ENCODE results near the gene IPO5.
"Not testable (repeated sequence)": the region's sequence is repeated elsewhere in the genome, so short reads cannot be mapped to it uniquely, and the experiment has no call there.

The IPO5 gene

DNA sequence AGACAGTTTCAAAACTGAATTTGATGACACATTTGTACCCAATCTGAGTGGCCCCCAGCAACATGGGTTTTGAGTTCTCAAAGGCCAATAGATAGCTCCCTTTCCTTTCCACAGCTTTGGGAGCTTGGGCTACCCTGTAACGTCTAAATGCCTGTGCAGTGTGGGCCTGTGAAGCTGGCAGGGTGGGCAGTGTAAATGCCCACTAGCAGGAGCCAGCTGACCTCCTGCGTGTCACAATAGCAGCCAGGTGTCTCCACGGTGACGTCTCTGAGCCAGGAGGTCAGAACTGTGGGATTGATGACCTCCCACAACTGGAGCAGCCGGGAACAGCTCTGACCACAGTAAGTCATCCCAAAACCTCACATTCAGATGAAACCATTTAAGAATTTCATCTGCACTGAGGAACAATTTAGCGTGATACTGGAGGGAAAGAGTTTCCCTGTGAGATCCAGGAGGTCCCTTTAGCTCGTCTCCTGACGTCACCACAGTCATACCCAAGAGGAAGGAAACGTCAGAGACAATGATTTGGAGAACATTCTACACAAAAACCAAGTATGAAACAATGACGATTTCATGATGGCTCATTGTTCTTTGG is at the start of gene IPO5:
TSS of gene IPO5 (plus strand) at position 300 of the 595 bp plus-strand sequence. CDS start 23,022 bp downstream, outside the sequence.
- no peak for DNase-seq

DNA sequence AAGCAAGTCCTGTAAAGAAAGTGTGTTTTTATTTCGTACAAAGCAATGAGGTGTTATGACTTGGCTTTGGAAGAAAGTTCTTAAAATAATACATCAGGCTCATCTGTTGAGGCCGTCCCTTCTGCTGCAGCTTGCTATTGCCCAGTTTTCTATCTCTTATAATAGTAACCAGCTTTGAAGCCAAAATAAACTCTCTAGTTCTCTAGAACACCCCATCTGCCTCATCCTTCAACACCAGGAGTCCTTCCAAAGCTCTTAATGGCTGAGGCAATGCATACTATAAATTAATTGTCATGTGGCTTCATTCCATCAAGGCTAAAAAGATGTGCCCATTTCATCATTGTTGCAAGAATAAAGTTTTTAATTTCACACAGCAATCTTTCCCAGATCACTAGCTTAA is 49.4 kb upstream of the IPO5 start:
- DNase-seq = no peak

DNA sequence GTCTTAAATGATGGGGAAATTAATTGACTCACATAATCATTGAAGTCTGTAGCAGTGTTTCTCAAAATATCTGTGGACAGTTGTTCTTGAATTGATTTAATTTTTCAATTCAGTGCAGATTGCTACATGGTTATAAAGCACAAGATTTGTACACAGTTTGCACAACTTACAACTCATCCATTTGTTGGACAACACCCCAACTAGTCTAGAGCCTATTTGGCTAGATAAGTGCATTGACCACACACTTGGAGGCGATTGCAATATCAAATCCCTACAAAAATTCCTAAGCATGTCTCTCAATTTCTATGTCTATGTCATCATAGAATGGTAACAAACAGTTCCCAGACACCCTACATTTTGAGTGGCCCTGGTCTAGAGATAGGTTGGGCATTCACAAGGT is 48.0 kb upstream of the IPO5 start:
- DNase-seq = no peak

DNA sequence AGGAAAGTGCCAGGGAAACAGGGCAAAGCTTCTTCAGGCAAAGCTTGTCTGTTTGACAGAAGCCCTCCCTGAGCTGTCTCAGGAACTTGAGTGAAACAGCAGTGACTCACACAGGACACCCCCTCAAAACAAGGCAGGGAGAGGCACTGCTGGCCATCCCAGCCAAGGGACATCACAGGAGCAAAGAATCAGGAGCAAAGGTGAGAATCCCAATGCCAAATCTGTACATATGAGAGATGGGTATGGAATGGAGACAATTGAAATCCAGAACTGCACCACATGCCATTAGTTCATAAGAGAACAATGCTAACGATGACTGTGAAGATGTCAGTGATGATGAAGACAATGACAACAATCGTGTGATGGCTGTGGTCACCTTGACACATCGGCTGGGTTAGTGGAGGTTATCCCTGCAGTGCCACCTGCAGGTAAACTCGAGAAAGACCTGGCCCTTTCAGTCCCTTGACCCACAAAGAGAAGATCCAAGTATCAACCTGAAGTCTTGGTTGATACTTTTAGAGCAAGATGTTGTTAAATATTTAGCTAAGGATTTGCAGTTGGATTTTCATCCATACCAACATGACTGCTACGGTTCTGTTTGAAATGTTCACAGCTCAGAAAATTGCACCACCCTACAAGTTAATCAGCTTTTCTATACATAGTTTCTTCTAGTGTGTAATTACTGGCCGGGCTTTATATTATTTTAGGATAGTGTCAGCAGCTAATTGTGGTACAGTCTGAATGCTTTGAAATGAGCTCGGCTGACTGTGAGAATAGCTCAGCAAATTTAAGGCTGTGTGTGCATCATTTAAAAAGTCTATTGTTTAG is 42.0 kb upstream of the IPO5 start:
- no peak for DNase-seq

- DNase-seq = no peak
These were observed 41.3 kb upstream of the IPO5 start for GRCh38 chr13:97912139-97912535.

DNA sequence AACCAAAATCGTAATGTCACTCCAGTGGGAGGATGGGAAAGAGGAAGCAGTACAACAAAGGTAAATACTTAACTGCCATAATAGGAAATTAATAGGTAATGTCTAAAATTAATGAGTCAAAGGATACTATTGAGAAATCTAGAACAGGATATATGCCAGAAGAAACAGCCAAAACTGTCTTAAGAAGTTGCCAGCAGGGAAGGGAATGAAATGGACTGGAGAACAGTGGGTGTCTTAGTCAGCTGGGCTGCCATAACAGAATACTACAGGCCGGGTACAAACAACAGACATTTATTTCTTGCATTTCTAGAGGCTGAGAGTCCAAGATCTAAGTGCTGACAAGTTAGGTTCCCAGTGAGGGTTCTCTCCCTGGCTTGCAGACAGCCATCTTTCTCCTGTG is 40.3 kb upstream of the IPO5 start:
- DNase-seq = no peak

GRCh38 chr13:97914540-97914939 is 38.9 kb upstream of the IPO5 start:
- DNase-seq = no peak

- no peak for DNase-seq
These were observed 32.2 kb upstream of the IPO5 start for GRCh38 chr13:97921176-97921816.

DNA sequence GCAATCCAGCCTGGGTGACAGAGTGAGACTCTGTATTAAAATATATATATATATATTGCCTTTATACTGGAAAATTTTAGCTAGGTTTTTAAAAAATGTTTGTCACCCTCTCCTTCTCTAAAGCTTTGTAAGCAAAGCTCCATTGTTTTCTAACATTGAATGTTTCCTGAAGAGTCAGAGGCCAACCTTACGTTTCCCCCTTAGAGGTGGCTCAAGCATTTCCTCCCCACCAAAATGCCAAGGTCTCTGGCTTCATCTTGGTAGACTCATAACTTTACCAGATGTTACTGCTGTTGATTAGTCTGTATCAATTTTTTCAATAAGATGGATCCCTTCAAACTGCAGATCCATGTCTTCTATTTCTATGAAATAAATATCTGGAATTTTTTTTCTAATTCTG is 25.2 kb upstream of the IPO5 start:
- no peak for DNase-seq

DNA sequence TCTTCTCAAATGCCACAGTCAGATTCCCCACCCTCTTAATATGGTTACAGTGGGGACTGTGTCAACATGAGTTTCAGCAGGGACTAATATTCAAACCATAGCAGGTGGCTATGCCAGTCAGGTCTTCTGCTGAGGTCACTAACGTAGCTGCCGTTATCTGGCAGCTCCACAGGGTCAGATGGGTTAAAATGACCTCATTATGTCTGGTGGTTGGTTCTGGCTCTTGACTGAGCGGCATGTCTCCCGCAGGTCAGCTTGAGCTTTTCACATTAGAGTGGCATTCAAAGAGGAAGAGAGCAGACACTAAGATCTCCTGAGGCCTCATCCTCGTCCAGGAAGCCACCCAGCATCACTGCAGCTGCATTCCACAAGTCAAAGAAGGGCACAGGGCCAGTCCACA is 21.4 kb upstream of the IPO5 start:
- DNase-seq = no peak

DNA sequence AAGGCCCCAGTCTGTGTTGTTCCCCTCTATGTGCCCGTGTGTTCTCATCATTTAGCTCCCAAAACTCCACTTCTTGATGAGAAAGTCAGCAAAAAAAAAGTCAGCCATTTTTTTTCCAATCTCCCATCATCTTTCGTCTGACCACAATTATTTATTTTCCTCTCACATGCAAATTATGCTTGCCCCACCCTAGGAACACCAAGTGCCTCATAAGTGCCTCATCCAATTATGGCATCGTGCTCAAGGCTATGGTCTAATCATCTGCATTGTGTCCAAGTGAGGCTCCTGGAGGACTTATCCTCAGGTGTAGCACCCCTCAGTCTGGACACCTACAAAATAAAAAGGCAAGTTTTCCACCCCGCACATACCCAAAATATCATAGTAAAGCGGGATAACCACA is 20.8 kb upstream of the IPO5 start:
- no peak for DNase-seq

DNA sequence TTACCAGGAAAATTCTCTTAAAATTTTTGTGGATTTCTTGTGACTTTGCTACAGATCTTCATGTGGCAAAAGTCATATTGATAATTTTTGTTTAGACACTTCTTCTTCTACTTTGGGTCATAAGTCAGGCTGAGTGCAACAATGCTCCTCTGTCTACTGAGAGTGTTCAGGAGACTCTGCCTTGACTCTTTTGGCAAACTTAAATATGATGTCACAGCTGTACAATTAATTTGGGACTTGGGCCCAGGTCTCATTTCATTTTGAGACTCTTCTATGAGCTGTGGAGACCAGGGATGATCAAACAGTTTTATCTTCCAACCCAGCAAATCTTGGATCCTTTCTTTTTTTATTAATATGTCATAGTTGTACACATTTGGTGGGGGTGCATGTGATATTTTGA is 19.7 kb upstream of the IPO5 start:
- no peak for DNase-seq

DNA sequence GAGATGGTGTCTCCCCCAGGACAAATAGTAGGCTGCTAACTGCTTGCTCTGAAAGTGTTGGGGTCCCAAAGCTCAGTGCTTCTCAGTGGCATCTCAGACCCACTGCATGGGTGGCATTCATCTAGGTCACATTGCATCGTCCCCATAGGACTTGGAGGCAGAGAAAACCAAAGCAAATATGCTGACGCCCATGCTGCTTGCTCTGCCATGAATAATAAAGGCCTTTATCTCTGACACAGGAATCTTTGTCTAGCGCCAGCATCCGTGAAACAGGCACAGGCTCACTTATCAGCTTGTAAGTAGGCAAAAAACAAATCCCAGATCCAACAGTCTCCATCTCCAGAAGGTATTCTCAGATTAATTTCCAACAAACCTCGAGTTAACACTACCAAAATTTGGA is 18.9 kb upstream of the IPO5 start:
- DNase-seq = no peak

- DNase-seq = no peak
These were observed 18.4 kb upstream of the IPO5 start for GRCh38 chr13:97935071-97935470.

DNA sequence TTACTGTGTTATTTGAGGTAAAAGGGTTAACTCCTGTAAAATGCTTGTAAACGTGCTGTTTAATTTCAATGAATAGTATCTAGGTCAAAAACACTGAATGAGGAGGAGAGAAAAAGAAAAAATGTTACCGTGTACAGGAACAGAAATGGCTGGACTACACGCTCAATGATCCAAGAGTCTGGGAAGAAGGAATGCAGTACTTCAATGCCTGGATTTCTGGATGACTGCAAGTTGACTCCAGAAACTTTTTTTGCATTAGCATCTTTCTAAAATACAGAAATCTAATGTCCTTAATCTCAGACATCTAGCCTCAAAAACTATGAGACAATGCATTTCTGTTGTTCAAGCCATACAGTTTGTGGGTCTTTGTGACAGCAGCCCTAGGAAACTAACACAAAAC is 17.4 kb upstream of the IPO5 start:
- DNase-seq = no peak

DNA sequence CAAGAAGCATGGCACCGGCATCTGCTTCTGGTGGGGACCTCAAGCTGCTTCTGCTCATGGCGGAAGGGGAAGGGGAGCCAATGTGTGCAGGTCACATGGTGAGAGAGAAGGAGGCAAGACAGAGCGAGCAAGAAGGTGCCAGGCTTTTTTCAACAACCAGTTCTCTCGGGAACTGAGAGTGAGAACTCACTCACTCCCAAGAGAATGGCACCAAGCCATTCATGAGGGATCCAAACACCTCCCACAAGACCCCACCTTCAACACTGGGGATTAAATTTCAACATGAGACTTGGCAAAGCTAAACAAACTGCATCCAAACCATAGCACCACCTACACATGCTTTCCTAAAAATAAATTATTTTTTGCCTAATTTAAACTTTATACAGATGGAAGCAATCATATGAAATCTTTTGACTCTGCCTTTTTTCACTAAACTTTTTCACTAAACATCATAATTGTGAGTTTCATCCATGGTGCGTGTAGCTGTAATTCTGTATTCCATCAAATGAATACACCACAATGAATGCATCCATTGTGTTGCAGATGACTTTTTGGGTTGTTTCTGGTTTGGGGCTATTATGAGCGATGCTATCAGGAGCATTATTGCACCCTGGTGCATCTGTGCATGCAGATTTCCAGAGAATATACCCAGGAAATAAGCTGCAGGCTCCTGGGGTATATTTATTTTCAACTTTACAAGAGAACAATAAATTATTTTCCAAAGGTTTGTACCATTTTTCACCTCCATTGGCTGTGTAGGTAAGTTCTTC is 14.6 kb upstream of the IPO5 start:
- no peak for DNase-seq

DNA sequence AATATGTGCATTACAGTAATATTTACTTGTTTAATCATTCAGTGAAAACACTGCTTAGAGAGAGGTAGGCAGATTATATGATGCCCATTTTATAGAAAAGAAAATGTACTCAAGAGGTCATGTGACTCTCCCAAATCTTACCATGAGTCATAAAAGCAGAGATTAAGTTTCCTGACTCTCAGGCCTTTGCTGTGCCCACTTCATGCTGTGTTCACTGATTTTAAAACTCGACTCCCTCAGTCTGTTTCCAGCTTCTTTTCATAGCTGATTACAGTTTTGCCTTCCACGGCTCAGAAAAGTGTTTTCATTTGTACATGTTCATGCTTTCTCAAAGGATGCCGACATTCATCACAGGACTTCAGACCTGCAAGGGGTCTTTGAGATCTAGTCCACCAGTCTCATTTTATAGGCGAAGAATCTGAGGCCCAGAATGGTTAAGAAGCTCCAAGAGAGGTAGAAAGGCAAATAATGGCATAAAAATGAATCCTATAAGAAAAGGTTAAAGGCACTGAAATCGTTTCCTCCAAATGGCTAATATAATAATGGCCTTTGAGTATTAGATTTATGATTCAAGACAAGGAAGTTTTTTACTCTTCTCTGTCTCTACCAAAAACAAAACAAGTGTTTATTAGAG is 9.0 kb upstream of the IPO5 start:
- no peak for DNase-seq

DNA sequence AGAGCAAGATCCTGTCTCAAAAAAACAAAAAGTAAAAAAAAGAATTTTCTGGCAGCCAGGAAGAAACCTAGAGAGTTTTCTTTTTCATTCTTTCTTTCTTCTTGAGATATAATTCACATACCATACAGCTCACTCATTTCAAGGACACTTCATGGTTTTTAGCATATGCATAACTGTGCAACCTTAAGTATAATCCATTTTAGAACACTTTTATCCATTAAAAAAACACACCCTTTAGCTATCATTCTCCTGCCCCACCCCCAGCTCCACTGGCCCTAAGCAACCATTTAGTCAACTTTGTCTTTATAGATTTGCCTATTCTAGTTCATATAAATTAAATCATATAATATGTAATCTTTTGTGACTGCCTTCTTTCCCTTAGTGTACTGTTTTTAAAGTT is 8.1 kb upstream of the IPO5 start:
- no peak for DNase-seq

DNA sequence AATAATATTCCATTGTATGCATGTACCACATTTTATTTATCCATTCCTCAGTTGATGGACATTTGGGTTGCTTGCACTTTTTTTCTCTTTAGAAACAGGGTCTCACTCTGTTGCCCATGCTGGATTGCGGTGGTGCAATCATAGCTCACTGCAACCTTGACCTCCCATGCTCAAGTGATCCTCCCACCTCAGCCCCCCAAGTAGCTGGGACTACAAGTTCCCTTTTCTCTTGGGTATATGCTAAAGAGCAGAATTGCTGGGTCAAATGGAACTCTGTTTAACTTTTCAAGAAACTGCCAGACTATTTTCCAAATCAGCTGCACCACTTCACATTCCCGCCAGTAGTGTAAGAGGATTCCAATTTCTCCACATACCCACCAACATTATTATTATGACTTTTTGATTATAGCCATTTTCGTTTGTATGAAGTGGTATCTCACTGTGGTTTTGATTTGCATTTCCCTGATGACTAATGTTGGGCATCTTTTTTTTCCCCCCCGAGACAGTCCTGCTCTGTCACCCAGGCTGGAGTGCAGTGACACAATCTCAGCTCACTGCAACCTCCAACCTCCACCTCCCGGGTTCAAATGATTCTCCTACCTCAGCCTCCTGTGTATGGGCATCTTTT is 7.6 kb upstream of the IPO5 start:
- DNase-seq = no peak

GRCh38 chr13:97946951-97947588 is 6.4 kb upstream of the IPO5 start:
- no peak for DNase-seq

- no peak for DNase-seq
These were observed 5.4 kb upstream of the IPO5 start for GRCh38 chr13:97948041-97948440.

DNA sequence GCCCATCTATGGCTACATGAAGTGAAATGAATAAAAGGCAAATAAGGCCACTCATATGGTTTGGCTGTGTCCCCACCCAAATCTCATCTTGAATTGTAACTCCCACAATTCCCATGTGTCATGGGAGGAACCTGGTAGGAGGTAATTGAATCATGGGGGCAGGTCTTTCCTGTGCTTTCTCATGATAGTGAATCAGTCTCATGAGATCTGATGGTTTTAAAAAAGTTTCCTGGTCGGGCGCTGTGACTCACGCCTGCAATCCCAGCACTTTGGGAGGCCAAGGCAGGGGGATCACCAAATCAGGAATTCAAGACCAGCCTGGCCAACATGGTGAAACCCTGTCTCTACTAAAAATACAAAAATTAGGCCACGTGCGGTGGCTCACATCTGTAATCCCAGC is 4.2 kb upstream of the IPO5 start:
- DNase-seq = not testable (repeated sequence)
